WTC11 (cell line): ENCODE data around the gene CEMIP.

Experiments used
- CREB1 ChIP-seq: sonication (generic); formaldehyde crosslinking; IDR thresholded peaks from 2 replicates; pipeline ENCODE4 v1.8.0; 2023; ENCODE audit warnings: mild to moderate bottlenecking, missing genetic modification reagents
- CTCF ChIP-seq: fragments of 200-600 bp; IDR thresholded peaks from 2 replicates; pipeline ENCODE4 v1.8.0; 2022; ENCODE audit warnings: antibody characterized with exemption
- E2F1 ChIP-seq: sonication (generic); formaldehyde crosslinking; IDR thresholded peaks from 2 replicates; pipeline ENCODE4 v1.8.0; 2022; ENCODE audit warnings: mild to moderate bottlenecking, missing genetic modification reagents
- ESRRA ChIP-seq: sonication (generic); formaldehyde crosslinking; IDR thresholded peaks from 2 replicates; pipeline ENCODE4 v1.8.1; 2022; ENCODE audit warnings: mild to moderate bottlenecking, missing genetic modification reagents, borderline replicate concordance
- HMGA2 ChIP-seq: fragments of 250-450 bp; sonication (Bioruptor Pico); IDR thresholded peaks from 2 replicates; pipeline ENCODE4 v1.4.0; 2021; ENCODE audit warnings: mild to moderate bottlenecking, moderate library complexity
- IRF2 ChIP-seq: sonication (generic); formaldehyde crosslinking; IDR thresholded peaks from 2 replicates; pipeline ENCODE4 v1.8.0; 2022; ENCODE audit warnings: low read depth, missing genetic modification reagents, borderline replicate concordance
- ZNF232 ChIP-seq: sonication (generic); formaldehyde crosslinking; IDR thresholded peaks from 2 replicates; pipeline ENCODE4 v1.8.0; 2022; ENCODE audit warnings: mild to moderate bottlenecking, missing genetic modification reagents
- ZNF317 ChIP-seq: sonication (generic); formaldehyde crosslinking; IDR thresholded peaks from 2 replicates; pipeline ENCODE4 v1.8.1; 2023; ENCODE audit warnings: low read depth, mild to moderate bottlenecking, moderate library complexity, missing genetic modification reagents, borderline replicate concordance
- ZNF423 ChIP-seq: fragments of 250-450 bp; sonication (Bioruptor Pico); IDR thresholded peaks from 2 replicates; pipeline ENCODE4 v2.1.2; 2022; ENCODE audit warnings: mild to moderate bottlenecking, moderate library complexity
- TF ChIP-seq, protein P1 (sequence below): fragments of 250-450 bp; sonication (Bioruptor Pico); conservative IDR thresholded peaks from 2 replicates; pipeline ENCODE4 v1.9.0; 2021; ENCODE audit warnings: mild to moderate bottlenecking
- TF ChIP-seq, protein P2 (sequence below): sonication (generic); formaldehyde crosslinking; IDR thresholded peaks from 2 replicates; pipeline ENCODE4 v1.8.1; 2023; ENCODE audit warnings: mild to moderate bottlenecking, missing genetic modification reagents, moderate library complexity
- TF ChIP-seq, protein P3 (sequence below): sonication (generic); formaldehyde crosslinking; IDR thresholded peaks from 2 replicates; pipeline ENCODE4 v1.8.0; 2023; ENCODE audit warnings: missing genetic modification reagents

- no peak for TF ChIP-seq CREB1
- TF ChIP-seq CTCF, result no peak
- TF ChIP-seq, protein P1, sequence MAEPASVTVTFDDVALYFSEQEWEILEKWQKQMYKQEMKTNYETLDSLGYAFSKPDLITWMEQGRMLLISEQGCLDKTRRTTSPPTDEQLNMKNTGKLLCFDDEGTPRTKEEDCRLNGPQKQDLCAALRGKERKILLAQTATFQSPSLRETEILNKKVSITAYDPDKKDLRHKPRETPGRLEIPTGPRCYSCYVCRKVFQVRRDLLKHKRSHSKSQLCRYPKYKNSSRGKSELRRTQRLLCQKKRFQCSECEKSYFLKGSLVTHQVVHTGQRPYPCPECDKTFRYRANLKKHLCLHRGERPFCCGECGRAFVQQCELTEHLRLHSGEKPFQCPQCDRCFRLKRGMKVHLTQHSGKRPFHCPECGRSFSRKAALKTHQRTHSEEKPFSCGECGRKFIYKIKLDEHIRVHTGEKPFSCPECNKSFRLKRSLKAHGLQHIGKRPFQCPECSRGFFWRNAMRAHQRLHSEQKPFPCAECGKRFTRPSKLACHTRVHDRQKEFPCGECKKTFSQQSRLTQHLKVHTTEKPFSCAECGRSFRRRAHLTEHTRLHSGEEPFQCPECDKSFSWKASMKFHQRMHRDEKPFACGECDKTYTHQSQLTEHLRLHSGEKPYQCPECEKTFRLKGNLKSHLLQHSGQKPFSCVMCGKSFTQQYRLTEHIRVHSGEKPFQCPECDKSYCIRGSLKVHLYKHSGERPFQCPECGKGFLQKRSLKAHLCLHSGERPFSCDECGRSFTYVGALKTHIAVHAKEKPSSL (CRISPR knock-in tag), result no peak
- TF ChIP-seq E2F1, result no peak
- no peak for TF ChIP-seq IRF2 (CRISPR knock-in tag)
- TF ChIP-seq, protein P2, sequence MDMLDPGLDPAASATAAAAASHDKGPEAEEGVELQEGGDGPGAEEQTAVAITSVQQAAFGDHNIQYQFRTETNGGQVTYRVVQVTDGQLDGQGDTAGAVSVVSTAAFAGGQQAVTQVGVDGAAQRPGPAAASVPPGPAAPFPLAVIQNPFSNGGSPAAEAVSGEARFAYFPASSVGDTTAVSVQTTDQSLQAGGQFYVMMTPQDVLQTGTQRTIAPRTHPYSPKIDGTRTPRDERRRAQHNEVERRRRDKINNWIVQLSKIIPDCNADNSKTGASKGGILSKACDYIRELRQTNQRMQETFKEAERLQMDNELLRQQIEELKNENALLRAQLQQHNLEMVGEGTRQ (CRISPR knock-in tag), result no peak
- TF ChIP-seq, protein P3, sequence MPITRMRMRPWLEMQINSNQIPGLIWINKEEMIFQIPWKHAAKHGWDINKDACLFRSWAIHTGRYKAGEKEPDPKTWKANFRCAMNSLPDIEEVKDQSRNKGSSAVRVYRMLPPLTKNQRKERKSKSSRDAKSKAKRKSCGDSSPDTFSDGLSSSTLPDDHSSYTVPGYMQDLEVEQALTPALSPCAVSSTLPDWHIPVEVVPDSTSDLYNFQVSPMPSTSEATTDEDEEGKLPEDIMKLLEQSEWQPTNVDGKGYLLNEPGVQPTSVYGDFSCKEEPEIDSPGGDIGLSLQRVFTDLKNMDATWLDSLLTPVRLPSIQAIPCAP (CRISPR knock-in tag), result no peak
- no peak for TF ChIP-seq ZNF423 (CRISPR knock-in tag)
- TF ChIP-seq ZNF317 (CRISPR knock-in tag), result no peak
- no peak for TF ChIP-seq ZNF232 (CRISPR knock-in tag)
- TF ChIP-seq ESRRA (CRISPR knock-in tag), result no peak
- TF ChIP-seq HMGA2 (CRISPR knock-in tag), result no peak
Observed at GRCh38 chr15:80944818-80945217, 165.6 kb downstream of the CEMIP start.
